ENCODE results near the gene ALK.

DNA sequence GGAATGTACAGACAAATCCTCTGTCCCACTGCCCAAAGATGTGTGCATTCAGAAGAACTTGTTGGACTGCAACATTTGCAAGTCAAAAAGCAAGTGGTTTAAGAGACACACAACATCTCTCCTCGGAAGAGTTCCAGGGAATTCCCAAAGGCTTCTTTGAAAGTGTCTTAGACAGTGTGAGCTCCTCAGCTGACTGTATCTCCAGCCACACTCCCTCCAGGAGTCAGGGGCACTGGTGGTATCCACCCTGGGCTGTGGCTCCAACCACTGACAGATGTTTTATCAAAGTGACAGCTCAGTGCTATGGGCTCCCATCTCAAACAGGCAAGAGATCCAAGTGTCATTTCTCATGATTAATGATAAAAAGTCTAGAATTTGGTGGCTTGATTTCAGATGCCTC is 48.5 kb downstream of the ALK start:
- TF ChIP-seq, protein P1, sequence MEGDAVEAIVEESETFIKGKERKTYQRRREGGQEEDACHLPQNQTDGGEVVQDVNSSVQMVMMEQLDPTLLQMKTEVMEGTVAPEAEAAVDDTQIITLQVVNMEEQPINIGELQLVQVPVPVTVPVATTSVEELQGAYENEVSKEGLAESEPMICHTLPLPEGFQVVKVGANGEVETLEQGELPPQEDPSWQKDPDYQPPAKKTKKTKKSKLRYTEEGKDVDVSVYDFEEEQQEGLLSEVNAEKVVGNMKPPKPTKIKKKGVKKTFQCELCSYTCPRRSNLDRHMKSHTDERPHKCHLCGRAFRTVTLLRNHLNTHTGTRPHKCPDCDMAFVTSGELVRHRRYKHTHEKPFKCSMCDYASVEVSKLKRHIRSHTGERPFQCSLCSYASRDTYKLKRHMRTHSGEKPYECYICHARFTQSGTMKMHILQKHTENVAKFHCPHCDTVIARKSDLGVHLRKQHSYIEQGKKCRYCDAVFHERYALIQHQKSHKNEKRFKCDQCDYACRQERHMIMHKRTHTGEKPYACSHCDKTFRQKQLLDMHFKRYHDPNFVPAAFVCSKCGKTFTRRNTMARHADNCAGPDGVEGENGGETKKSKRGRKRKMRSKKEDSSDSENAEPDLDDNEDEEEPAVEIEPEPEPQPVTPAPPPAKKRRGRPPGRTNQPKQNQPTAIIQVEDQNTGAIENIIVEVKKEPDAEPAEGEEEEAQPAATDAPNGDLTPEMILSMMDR (IDR thresholded peaks at IDR 0.05; ENCODE audit: low read length): no peak
- TF ChIP-seq EZH2 (optimal IDR thresholded peaks at IDR 0.05; ENCODE audit: low read depth, low read length): no peak
